Amniotic stem cell (primary cell): ENCODE results near the gene RNASE12.
"Not testable (repeated sequence)": the region's sequence is repeated elsewhere in the genome, so short reads cannot be mapped to it uniquely, and the experiment has no call there.

Experiments used
- DNase-seq: peaks from one replicate; lab custom pipeline; 2025; lab: John Stamatoyannopoulos, UW

RNASE12 gene

DNA sequence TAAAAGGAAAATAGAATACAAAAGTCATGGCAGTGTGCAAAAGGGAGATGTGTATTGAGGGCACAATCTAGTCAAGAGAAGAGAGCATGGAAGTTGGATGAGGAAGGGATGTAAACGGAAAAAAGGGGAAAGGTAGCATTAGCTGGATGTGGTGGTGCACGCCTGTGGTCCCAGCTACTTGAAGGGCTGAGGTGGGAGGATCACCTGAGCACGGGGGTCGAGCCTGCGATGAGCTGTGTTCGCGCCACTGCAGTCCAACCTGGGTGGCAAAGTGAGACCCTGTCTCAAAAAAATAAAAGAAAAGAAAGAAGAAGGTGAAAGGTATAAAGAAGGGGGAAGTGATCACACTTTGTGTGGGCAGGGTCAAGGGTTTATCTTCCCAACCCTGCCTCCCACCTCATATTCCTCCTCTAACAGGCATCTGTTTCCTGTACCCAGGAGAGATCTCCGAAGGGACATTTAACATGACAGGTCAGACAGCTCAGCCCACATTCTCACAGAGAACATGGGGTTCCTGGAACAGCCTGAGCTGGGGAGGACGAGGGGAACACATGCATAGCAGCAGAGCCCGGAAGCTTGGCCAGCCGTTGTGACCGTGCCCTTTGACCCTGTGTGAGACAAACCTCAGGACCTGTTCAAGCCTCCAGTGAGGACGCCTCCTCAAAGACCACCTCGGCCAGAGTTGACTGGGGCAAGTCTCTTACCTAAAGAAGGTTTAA is 12.2 kb downstream of the RNASE12 start:
- no peak for DNase-seq

DNA sequence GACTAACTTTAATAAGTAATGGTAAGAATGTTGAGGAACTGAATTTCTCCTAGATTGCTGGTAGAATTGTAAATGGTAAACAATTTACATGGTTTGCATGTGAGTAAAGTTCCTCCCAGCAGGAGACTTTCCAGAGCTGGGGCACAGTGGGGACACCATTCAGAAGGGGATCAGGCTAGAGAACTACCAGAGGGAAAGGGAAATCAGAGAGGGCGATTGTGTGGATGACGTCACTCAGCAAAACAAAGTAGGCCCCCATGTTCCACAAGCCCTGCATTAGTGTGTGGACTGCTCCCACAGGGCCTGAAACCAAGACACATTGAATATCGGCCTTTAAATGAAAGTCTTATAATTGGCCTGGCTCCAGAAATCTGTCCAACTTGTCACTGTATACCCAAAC is 12.9 kb downstream of the RNASE12 start:
- DNase-seq, result no peak

DNA sequence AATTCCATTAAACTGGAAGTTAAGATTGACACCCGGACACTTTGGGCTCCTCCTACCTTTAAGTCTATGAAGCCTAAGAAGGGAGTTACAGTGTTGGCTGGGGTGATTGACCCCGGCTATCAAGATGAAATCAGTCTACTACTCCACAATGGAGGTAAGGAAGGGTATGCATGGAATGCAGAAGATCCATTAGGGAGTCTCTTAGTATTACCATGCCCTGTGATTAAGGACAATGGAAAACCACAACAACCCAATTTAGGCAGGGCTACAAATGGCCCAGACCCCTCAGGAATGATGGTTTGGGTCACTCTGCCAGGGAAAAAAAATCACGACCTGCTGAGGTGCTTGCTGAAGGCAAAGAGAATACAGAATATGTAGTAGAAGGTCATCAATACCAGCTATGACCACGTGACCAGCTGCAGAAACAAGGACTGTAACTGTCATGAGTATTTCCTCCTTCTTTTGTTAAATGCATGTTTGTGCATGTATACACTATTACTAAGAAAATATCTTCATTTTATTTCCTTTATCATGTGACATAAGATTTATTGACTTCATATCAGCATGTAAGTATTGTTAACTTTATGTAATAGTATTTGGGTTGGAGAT is 18.7 kb downstream of the RNASE12 start:
- DNase-seq, result not testable (repeated sequence)

GRCh38 chr14:20570720-20571119 is 20.5 kb downstream of the RNASE12 start:
- not testable (repeated sequence) for DNase-seq

DNA sequence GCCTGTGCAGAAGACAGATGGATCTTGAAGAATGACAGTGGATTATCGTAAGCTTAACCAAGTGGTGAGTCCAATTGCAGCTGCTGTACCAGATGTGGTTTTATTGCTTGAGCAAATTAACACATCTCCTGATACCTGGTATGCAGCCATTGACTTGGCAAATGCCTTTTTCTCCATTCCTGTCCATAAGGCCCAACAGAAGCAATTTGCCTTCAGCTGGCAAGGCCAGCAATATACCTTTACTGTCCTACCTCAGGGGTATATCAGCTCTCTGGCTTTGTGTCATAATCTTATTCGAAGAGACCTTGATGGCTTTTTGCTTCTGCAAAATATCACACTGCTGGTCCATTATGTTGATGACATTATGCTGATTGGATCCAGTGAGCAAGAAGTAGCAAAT is 21.3 kb downstream of the RNASE12 start:
- not testable (repeated sequence) for DNase-seq

GRCh38 chr14:20569066-20569465 is 22.1 kb downstream of the RNASE12 start:
- DNase-seq, result no peak

DNA sequence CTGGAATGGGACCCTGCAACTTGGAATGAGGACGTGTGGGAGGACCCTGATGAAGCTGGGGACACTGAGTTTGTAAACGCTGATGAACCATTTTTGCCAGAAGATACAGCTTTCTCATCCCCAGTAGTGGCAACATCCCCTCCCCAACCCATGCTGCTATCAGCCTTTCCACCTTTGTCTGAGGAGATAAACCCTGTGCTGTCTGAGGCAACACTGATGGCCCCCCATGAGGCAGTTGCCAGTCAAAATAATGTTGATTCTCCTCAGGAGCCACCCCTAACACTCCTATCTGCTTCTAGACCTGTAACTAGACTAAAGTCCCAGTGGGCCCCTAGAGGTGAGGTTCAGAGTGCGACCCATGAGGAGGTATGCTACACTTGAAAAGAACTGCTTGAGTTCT is 22.8 kb downstream of the RNASE12 start:
- DNase-seq, result no peak

- not testable (repeated sequence) for DNase-seq
Observed at GRCh38 chr14:20567199-20567598, 24.0 kb downstream of the RNASE12 start.

GRCh38 chr14:20564501-20564997 is 26.6 kb downstream of the RNASE12 start:
- no peak for DNase-seq

DNA sequence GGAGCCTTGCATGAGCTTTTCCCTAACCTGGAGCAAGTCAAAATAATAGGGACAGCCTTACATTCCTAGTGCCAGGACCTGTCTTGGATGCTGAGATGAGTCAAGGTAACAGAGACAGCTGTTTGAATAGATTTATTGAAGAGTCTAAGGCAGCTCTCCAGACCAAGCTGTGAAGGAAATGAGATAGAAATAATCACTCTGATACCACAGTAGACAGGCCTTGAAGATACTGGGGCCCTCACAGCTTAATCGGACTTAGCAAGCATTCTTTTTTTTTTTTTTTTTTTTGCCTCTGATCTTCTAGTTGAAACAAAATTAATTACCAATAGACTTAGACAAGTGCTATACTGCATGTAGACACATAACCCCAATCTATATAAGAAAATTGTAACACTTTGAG is 27.2 kb downstream of the RNASE12 start:
- no peak for DNase-seq

DNA sequence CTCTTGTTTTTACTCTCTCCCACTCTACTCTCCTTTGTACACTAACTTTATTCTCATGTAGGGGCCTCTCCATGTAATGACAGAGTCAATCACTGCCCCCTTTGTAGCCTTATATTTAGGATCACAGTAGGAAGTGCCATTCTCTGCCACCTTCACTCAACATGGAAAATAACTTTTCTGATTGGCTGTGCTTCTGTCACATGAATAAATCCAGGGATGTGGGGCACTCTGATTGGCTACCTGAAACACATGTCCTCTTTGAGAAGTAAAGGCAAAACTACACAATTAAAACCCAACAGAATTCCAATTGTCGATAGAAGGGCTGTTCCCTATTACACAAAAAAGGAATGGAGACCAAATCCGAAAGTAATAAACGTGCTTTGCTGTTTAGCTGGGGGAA is 30.2 kb downstream of the RNASE12 start, which contains the start of gene RNASE9:
Gene RNASE9, minus strand, starts transcription at position 87 of the 400 bp plus-strand sequence.
- DNase-seq, result no peak

- no peak for DNase-seq
Observed at GRCh38 chr14:20559461-20559904, 31.7 kb downstream of the RNASE12 start.

DNA sequence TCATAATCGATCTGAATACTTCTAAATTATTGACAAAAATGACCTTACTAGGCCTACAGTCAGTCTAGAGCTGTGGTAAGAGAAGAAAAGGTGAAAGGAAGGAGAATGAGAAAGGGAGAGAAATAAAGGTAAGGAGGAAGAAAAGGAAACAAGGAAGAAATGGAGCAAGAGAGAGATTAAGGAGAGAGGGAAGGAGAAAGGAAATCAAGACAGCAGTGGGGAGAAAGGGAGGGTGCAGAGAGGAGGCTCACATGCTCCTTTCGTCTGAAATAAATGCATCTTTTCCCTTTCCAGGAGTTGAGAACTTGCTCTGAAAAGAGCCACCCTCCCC is 34.0 kb downstream of the RNASE12 start:
- DNase-seq, result no peak

GRCh38 chr14:20556500-20557211 is 34.5 kb downstream of the RNASE12 start:
- DNase-seq, result no peak

DNA sequence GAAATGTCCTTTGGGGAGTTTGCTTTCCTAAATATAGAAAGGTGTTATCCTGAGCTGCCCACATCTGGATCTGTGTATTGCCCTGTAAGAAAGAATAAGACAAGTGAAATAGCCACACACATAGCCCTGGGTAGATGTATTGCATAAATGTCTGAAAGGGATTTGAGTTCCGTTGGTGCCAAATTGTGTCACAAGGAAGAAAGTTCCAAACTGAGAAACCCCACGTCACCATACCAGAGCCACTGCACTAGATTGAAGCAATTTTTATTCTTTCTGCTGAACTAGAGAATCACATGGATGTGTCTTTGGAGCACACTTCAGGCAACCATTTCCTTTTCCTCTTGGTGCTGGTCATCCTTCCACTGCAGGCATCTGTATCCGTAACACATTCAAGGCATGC is 35.3 kb downstream of the RNASE12 start:
- no peak for DNase-seq

DNA sequence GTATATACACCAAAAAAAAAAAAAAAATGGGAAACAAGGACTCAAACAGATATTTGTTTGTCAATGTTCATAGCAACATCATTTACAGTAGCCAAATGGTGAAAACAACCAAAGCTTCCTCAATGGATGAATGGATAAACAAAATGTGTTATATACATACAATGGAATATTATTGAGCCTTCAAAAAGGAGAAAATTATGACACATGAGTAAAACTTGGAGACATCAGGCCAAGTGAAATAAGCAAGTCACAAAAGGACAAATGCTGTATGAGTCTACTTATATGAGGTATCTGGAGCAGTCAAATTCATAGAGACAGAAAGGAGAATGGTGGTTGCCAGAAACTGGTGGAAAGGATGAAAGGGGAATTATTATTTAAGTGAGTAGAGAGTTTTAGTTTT is 38.2 kb downstream of the RNASE12 start:
- no peak for DNase-seq

- no peak for DNase-seq
Observed at GRCh38 chr14:20551606-20552005, 39.6 kb downstream of the RNASE12 start.

GRCh38 chr14:20550926-20551325 is 40.2 kb downstream of the RNASE12 start:
- no peak for DNase-seq

DNA sequence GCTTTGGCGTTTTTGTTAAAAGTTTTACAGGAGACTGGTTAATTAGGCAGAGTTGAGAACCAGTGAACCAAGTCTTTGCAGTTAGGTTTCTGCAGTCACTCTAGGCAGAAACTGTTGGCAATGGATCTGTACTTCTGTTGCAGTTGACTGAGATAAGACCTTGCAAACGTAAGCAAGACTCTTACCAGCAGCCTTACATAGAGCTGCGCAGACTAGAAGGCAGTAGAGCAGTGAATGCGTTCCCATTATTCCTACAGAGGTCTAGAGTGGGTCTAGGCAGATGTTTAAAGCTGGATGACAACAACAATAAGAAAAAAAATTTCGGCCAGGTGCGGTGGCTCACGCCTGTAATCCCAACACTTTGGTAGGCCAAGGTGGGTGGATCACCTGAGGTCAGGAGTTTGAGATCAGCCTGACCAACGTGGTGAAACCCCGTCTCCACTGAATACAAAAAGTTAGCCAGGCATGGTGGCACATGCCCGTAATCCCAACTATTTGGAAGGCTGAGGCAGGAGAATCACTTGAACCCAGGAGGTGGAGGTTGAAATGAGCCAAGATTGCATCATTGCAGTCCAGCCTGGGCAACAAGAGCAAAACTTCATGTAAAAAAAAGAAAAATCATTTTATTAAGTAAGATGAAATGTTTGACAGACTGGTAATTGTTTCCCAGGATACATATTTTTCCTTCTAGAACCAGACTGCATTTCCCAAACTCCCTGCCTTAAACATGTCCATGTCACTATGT is 42.6 kb downstream of the RNASE12 start:
- no peak for DNase-seq

- no peak for DNase-seq
Observed at GRCh38 chr14:20546877-20547276, 44.3 kb downstream of the RNASE12 start.
